ENCODE results near the gene EML6.

DNA sequence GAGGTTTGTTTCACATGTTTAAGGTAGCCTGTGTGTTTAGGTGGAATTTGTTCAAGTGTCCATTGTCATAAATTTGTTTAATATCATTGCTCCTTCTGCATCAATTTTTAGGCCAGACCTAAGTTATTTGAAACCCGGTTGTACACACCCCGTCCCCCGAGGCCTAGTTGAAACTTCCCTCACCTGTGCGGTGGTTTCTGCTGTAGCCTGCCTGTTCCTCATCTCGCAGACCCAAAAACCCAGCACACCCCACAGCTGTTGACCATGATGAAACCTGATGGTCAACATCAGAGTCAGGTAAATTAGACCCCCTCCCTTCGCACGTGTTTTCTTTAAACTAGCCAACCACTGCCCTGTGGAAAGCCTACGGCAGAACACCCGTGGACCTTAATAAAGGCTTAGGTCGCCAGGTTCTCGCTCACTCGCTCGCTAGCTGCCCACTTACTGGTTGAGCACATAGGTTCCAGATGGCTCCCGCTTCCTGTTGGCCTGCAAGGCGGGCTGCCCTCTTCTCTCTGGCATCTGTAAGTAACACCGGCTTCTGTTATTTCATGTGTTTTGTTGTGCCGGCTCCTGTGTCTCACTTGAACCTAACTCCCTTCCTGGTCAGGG lies 64.4 kb downstream of the EML6 start:
- TF ChIP-seq POLR2A (IDR thresholded peaks at IDR 0.05; ENCODE audit: low read length) = no peak
- TF ChIP-seq, protein P1, sequence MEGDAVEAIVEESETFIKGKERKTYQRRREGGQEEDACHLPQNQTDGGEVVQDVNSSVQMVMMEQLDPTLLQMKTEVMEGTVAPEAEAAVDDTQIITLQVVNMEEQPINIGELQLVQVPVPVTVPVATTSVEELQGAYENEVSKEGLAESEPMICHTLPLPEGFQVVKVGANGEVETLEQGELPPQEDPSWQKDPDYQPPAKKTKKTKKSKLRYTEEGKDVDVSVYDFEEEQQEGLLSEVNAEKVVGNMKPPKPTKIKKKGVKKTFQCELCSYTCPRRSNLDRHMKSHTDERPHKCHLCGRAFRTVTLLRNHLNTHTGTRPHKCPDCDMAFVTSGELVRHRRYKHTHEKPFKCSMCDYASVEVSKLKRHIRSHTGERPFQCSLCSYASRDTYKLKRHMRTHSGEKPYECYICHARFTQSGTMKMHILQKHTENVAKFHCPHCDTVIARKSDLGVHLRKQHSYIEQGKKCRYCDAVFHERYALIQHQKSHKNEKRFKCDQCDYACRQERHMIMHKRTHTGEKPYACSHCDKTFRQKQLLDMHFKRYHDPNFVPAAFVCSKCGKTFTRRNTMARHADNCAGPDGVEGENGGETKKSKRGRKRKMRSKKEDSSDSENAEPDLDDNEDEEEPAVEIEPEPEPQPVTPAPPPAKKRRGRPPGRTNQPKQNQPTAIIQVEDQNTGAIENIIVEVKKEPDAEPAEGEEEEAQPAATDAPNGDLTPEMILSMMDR (IDR thresholded peaks at IDR 0.05) = no peak

All from A549 (cell line).